GM13976 (cell line): ENCODE measurements around the gene IFNK.

Experiments used
- DNase-seq: peaks from one replicate; pipeline ENCODE4 v3.0.0; 2012; ENCODE audit warnings: low spot score
- CTCF ChIP-seq: IDR thresholded peaks from 2 replicates; pipeline ENCODE4 v1.5.1; 2012; ENCODE audit warnings: borderline replicate concordance, mild to moderate bottlenecking; ENCODE audit not compliant: insufficient read depth; ENCODE audit errors: extremely low read depth, missing control alignments, control extremely low read depth
- in situ Hi-C: fragments of 300-500 bp; cut with MboI; formaldehyde crosslinking; loops from one replicate; pipeline ENCODE4 v1.12.0; 2022; ENCODE audit warnings: low sequenced_read_pairs, mixed read lengths, inconsistent platforms; ENCODE audit not compliant: unreplicated experiment

IFNK gene

GRCh38 chr9:27540502-27540901 lies 16.4 kb downstream of the IFNK start:
- in situ Hi-C loops = no loop called here
- TF ChIP-seq CTCF = no peak
- DNase-seq = no peak

- in situ Hi-C loops = no loop called here
- DNase-seq = no peak
- no peak for TF ChIP-seq CTCF
Observed at GRCh38 chr9:27541740-27542139, 17.6 kb downstream of the IFNK start.

GRCh38 chr9:27542508-27542907 lies 18.4 kb downstream of the IFNK start:
- DNase-seq = no peak
- in situ Hi-C loops = no loop called here
- no peak for TF ChIP-seq CTCF

GRCh38 chr9:27545471-27545870 lies 21.4 kb downstream of the IFNK start:
- DNase-seq = no peak
- in situ Hi-C loops = no loop called here
- TF ChIP-seq CTCF = no peak

- no peak for DNase-seq
- peak; percentile 22 for TF ChIP-seq CTCF
- in situ Hi-C loops = no loop called here
Observed at GRCh38 chr9:27548055-27548741, 24.1 kb downstream of the IFNK start.

GRCh38 chr9:27549196-27549755 lies 25.2 kb downstream of the IFNK start:
- in situ Hi-C loops = no loop called here
- no peak for TF ChIP-seq CTCF
- DNase-seq = no peak
